Fibroblast of skin of right biceps (primary cell): ENCODE measurements around the gene HOXA10.

Source experiments
- DNase-seq: peaks from one replicate; pipeline ENCODE4 v3.0.0-alpha.2; 2013

The HOXA10 gene

GRCh38 chr7:27154901-27155815, 19.0 kb downstream of the HOXA10 start:
- no peak for DNase-seq

- no peak for DNase-seq
These were observed 19.8 kb downstream of the HOXA10 start for GRCh38 chr7:27154369-27154768.

GRCh38 chr7:27153526-27153925, 20.6 kb downstream of the HOXA10 start:
- no peak for DNase-seq

GRCh38 chr7:27152816-27153442, 21.2 kb downstream of the HOXA10 start:
- no peak for DNase-seq

- peak; percentile 60 for DNase-seq
These were observed 21.9 kb downstream of the HOXA10 start, which contains the start of gene HOXA3 for GRCh38 chr7:27151931-27152815. Gene HOXA3, minus strand, starts transcription at chr7:27152583. Its CDS starts 41,943 bp downstream, at chr7:27110640.

GRCh38 chr7:27151341-27151930, 22.7 kb downstream of the HOXA10 start:
- no peak for DNase-seq

GRCh38 chr7:27150568-27151340, 23.4 kb downstream of the HOXA10 start:
- peak; percentile 78 for DNase-seq

- no peak for DNase-seq
These were observed 24.1 kb downstream of the HOXA10 start for GRCh38 chr7:27149842-27150567.

GRCh38 chr7:27148756-27149641, 25.1 kb downstream of the HOXA10 start:
- DNase-seq, result no peak

GRCh38 chr7:27148031-27148755, 25.9 kb downstream of the HOXA10 start:
- no peak for DNase-seq

GRCh38 chr7:27147199-27148030, 26.7 kb downstream of the HOXA10 start, which contains the start of gene HOXA6:
Gene HOXA6, minus strand, starts transcription at chr7:27147774. Its CDS starts 25 bp downstream, at chr7:27147749.
- peak; percentile 51 for DNase-seq

- no peak for DNase-seq
These were observed 27.5 kb downstream of the HOXA10 start for GRCh38 chr7:27146491-27147198.

- DNase-seq, result no peak
These were observed 28.2 kb downstream of the HOXA10 start for GRCh38 chr7:27145914-27146412.

- DNase-seq, result no peak
These were observed 28.8 kb downstream of the HOXA10 start for GRCh38 chr7:27145165-27145913.

- no peak for DNase-seq
These were observed 29.3 kb downstream of the HOXA10 start for GRCh38 chr7:27144781-27145164.

- no peak for DNase-seq
These were observed 30.0 kb downstream of the HOXA10 start for GRCh38 chr7:27143950-27144780.
